Heart right ventricle (tissue), 16 donors: ENCODE data around the gene TAS2R30. TPM values are rescaled to one million over a fixed set of nuclear protein-coding genes. Genes with fewer than 3 reads are reported as not detected.

Experiments
- ATAC-seq, 8 donors: fragments of 200-7000 bp; cut with Tn5 transposase; one replicate each; pipeline ENCODE4 v1.9.1; 2020; ENCODE audit warnings: mild to moderate bottlenecking in 8 of 8, moderate library complexity in 8 of 8, moderate number of reproducible peaks in 1 of 8
- DNase-seq, 2 donors: peaks; one replicate each; pipeline ENCODE4 v3.0.0-alpha.2; 2020
- H3K27ac ChIP-seq, 10 donors: fragments of 200-600 bp; sonication (generic) in 2 of 10; one replicate each; pipeline versions ENCODE4 v1.5.0 to v1.8.0; 2020 to 2022; ENCODE audit warnings: mild to moderate bottlenecking in 3 of 10
- H3K27me3 ChIP-seq, 7 donors: fragments of 200-600 bp; one replicate each; pipeline ENCODE4 v1.8.0; 2021 to 2022; ENCODE audit warnings: mild to moderate bottlenecking in 2 of 7
- H3K36me3 ChIP-seq, 9 donors: fragments of 200-600 bp; sonication (generic) in 1 of 9; one replicate each; pipeline versions ENCODE4 v1.5.0 to v1.8.0; 2020 to 2022; ENCODE audit warnings: mild to moderate bottlenecking in 2 of 9
- H3K4me1 ChIP-seq, 9 donors: fragments of 200-600 bp; sonication (generic) in 1 of 9; one replicate each; pipeline versions ENCODE4 v1.5.0 to v1.8.0; 2020 to 2022; ENCODE audit warnings: mild to moderate bottlenecking in 4 of 9
- H3K4me3 ChIP-seq, 10 donors: fragments of 200-600 bp; sonication (generic) in 2 of 10; one replicate each; pipeline versions ENCODE4 v1.5.0 to v1.8.0; 2020 to 2022; ENCODE audit warnings: mild to moderate bottlenecking in 7 of 10, moderate library complexity in 2 of 10
- H3K9me3 ChIP-seq, 11 donors: fragments of 200-600 bp in 10 of 11; sonication (generic) in 2 of 11; one replicate each; pipeline versions ENCODE4 v1.5.0 to v1.8.0; 2013 to 2022; ENCODE audit warnings: mild to moderate bottlenecking in 2 of 11, control low read depth in 1 of 11, moderate library complexity in 1 of 11
- WGBS, 2 donors: extraction: QIAGEN DNeasy Blood & Tissue Kit; methylation state at CpG; one replicate each; pipeline ENCODE4 v1.1.7; 2013; ENCODE audit warnings: inconsistent platforms in 1 of 2; 5-methylcytosine and 5-hydroxymethylcytosine counted together
- intact Hi-C, 10 donors: fragments of 100-400 bp; cut with DNase I; formaldehyde crosslinking; loops; one replicate each; pipeline versions ENCODE4 v1.11.1 to v1.14.2; 2022
- polyA plus RNA-seq, 2 donors: library from polyadenylated mRNA; stranded (reverse); fragments of 200-250 nt; gene quantifications; one replicate each; pipeline ENCODE4 v1.2.3, GENCODE V29; 2013
- total RNA-seq, 10 donors: library from RNA; stranded (reverse); fragmentation: NEBNext Ultra II Directional in 3 of 10; extraction: Animal tissue kit (Norgen Biotek cat#: 25700) in 3 of 10; gene quantifications; one replicate each; pipeline versions ENCODE4 v1.2.1 to v1.2.4, GENCODE V29; 2021 to 2023
- TF ChIP-seq, protein P1 (sequence below), 9 donors: fragments of 200-600 bp; sonication (generic) in 2 of 9; IDR thresholded peaks; one replicate each; pipeline versions ENCODE4 v1.5.0 to v1.8.0; 2021 to 2022; ENCODE audit warnings: antibody characterized with exemption in 9 of 9, mild to moderate bottlenecking in 5 of 9, moderate library complexity in 1 of 9
- donor health status: Arrhythmogenic right ventricular cardiomyopathy.
- donor health status: ischemic (EF 13 %, LVEDD 7.1; RV severe dilation, severe dysfunction).
- donor health status: healthy with polysubstance abuse.
- donor health status: DM: no; HTN: yes; CAD: no.
- donor health status: DM: no; HTN: no; CAD: no.
- donor health status: ischemic (EF 25% LVEDD 6.9; RV normal size, moderate dysfunction).
- donor health status: ischemic (EF 25% LVEDD 5.7; RV mildly dilated, moderate dysfunction).
- donor health status: healthy.
- donor health status: DM: yes; HTN: yes; CAD: no.
- donor health status: Ischemic cardiomyopathy.
- donor health status: ischemic (EF 35%, LVEDD 5.7; RV mildly dilated, moderate dysfunction).
- donor health status: nonischemic (EF 11% LVEDD 7.7; RV severe dilation, severe dysfunction).
- donor health status: DM: yes; HTN: yes; CAD: no.
- donor health status: PGD.
- donor health status: ischemic (EF 29% LVEDD 5.4; RV normal size, mild dysfunction).
- donor health status: nonischemic (EF 23%, LVEDD 6.1; RV moderate dilation, normal function).

The TAS2R30 gene
- total and polyA plus RNA-seq, 12 donors, result 0.60 to 1.5 (median 1.0) TPM; not detected in 2

DNA sequence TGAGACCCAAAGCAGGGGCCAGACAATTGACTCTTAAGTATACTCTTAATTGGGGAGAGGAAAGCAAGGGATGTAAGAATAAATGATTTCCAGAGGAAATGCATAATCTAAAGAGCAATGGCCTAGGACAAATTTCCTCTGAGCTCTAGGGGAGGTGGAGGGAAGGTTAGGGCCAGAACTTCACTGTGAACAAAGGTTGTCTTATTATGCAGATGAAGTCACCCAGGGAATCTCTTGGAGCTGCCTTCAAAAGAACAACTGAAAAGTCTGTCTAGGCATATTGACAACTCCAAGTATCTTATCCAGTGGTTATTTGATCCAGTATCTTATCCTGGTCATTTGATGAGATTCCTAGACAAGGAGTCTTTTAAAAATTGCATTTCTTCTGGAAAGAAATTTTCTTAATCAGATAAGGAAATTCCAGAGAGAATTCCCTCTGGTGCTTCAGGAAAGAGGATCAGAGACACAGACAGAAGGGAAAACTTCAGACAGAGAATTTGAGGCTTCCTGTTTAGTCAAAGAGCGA is 20.0 kb upstream of the TAS2R30 start:
- H3K27ac ChIP-seq, result no peak overlapping the region
- no peaks in the 10 kb centered on the region for H3K27me3 ChIP-seq
- H3K4me3 ChIP-seq, result no peak overlapping the region
- no peak for DNase-seq
- TF ChIP-seq, protein P1, sequence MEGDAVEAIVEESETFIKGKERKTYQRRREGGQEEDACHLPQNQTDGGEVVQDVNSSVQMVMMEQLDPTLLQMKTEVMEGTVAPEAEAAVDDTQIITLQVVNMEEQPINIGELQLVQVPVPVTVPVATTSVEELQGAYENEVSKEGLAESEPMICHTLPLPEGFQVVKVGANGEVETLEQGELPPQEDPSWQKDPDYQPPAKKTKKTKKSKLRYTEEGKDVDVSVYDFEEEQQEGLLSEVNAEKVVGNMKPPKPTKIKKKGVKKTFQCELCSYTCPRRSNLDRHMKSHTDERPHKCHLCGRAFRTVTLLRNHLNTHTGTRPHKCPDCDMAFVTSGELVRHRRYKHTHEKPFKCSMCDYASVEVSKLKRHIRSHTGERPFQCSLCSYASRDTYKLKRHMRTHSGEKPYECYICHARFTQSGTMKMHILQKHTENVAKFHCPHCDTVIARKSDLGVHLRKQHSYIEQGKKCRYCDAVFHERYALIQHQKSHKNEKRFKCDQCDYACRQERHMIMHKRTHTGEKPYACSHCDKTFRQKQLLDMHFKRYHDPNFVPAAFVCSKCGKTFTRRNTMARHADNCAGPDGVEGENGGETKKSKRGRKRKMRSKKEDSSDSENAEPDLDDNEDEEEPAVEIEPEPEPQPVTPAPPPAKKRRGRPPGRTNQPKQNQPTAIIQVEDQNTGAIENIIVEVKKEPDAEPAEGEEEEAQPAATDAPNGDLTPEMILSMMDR (IDR thresholded peaks at IDR 0.05), result no peak
- 95 to 97% methylated on average over 1 of the region's 1 CpG for WGBS, 2 donors
- H3K36me3 ChIP-seq, result peaks cover 0 to 14% (median 0%) of the 10 kb centered on the region in 9 donors
- intact Hi-C loops, result no loop called here
- H3K4me1 ChIP-seq, result peaks cover 0 to 28% (median 13%) of the 10 kb centered on the region in 9 donors
- ATAC-seq, result no peak
- peaks cover 0 to 24% (median 0%) of the 10 kb centered on the region in 11 donors for H3K9me3 ChIP-seq

DNA sequence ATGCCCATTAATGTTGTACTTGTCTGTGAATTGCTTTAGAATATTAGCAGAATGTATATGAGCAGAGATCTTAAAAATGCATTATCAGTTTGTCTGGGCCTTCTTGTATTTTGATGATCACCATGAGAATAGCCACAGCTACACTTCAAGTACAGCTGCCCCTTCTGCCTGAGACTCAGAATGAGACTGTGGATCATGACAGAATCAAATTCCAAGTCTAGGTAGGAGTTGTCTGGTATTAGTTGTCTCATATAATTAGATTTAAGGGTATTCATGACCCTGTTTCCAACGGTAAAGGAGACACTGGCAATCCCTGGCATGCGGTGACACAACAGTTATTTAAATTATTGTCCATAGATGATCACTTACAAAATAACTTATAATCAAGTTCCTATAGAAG is 18.3 kb upstream of the TAS2R30 start:
- no peaks in the 10 kb centered on the region for H3K27me3 ChIP-seq
- TF ChIP-seq, protein P1 (IDR thresholded peaks at IDR 0.05), result no peak
- H3K4me1 ChIP-seq, result peaks cover 0 to 10% (median 2%) of the 10 kb centered on the region in 9 donors
- DNase-seq, result no peak
- H3K27ac ChIP-seq, result no peak overlapping the region
- ATAC-seq, result no peak
- H3K4me3 ChIP-seq, result no peak overlapping the region
- intact Hi-C loops, result no loop called here
- WGBS, 2 donors, result 77 to 89% methylated on average over 2 of the region's 2 CpGs
- H3K36me3 ChIP-seq, result peaks cover 0 to 14% (median 0%) of the 10 kb centered on the region in 9 donors
- H3K9me3 ChIP-seq, result peaks cover 0 to 24% (median 0%) of the 10 kb centered on the region in 11 donors

DNA sequence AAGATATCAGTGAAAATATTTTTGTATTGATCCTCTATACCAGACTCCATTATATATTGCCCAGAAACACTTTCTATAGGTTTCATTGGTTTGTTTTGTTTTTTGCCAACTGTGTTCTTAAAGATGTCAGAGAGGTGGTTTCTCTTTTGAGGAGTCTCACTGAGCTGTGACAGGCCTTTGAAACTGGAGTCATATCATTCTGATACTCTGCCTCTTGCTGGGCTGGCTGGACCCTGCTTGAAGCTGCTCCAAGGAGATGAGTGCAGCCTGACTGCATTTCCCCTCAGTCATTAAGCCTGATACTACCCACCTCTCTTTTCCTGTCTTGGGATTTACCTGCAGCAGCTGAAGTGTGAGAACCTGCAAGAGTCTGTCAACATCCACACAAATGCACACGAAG is 16.4 kb upstream of the TAS2R30 start:
- Histone ChIP-seq H3K4me1 (peaks cover 0 to 6% (median 0%) of the 10 kb centered on the region in 9 donors), H3K9me3 (peaks cover 0 to 16% (median 0%) of the 10 kb centered on the region in 11 donors), H3K4me3 (no peak overlapping the region), H3K27ac (no peak overlapping the region), H3K27me3 (no peaks in the 10 kb centered on the region), H3K36me3 (peaks cover 0 to 14% (median 0%) of the 10 kb centered on the region in 9 donors)
- no peak for ATAC-seq
- intact Hi-C loops, result no loop called here
- TF ChIP-seq, protein P1 (IDR thresholded peaks at IDR 0.05), result no peak
- 41 to 43% methylated on average over 1 of the region's 1 CpG for WGBS, 2 donors
- DNase-seq, result no peak

DNA sequence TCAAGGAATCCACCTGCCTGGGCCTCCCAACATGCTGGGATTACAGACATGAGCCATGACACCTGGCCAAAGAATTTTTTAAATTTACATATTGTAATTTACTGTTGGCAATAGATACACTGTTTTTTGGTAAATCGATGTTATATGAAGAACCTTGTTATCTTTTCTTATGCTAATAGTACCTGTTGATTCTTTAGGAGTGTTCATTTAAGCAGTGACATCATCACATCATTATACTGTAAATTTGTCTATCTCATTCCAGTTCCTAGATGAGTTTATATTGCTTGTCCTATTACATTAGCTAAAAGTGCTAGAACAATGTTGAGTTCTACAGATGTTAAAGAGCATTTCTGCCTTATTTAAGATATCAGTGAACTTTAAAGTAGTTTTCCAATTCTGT is 13.0 kb upstream of the TAS2R30 start:
- H3K27me3 ChIP-seq, result no peaks in the 10 kb centered on the region
- H3K4me1 ChIP-seq, result peaks cover 0 to 6% (median 0%) of the 10 kb centered on the region in 9 donors
- 97 to 100% methylated on average over 1 of the region's 1 CpG for WGBS, 2 donors
- TF ChIP-seq, protein P1 (IDR thresholded peaks at IDR 0.05), result no peak
- H3K27ac ChIP-seq, result no peak overlapping the region
- no peak for DNase-seq
- no peak for ATAC-seq
- peaks cover 0 to 10% (median 0%) of the 10 kb centered on the region in 9 donors for H3K36me3 ChIP-seq
- intact Hi-C loops, result no loop called here
- H3K9me3 ChIP-seq, result peaks cover 0 to 28% (median 0%) of the 10 kb centered on the region in 11 donors
- no peak overlapping the region for H3K4me3 ChIP-seq
